Measurements from ENCODE around the gene CRYBB1.

- no peak for TF ChIP-seq CTCF (IDR thresholded peaks at IDR 0.05; ENCODE audit: borderline replicate concordance, extremely low read depth, low read length, poor library complexity, severe bottlenecking)
- TF ChIP-seq EZH2 (IDR thresholded peaks at IDR 0.05; ENCODE audit: borderline replicate concordance, low read depth, low read length, severe bottlenecking) = no peak
Observed at GRCh38 chr22:26609287-26609686, 8.5 kb downstream of the CRYBB1 start.

Data from DND-41 (cell line).